ENCODE data around the gene SUCLG1. TPM values are rescaled to one million over a fixed set of nuclear protein-coding genes. Genes with fewer than 3 reads are reported as not detected.

The SUCLG1 gene
- total RNA-seq, 2 donors from 2014 or later = 58.1 to 67.8 TPM

DNA sequence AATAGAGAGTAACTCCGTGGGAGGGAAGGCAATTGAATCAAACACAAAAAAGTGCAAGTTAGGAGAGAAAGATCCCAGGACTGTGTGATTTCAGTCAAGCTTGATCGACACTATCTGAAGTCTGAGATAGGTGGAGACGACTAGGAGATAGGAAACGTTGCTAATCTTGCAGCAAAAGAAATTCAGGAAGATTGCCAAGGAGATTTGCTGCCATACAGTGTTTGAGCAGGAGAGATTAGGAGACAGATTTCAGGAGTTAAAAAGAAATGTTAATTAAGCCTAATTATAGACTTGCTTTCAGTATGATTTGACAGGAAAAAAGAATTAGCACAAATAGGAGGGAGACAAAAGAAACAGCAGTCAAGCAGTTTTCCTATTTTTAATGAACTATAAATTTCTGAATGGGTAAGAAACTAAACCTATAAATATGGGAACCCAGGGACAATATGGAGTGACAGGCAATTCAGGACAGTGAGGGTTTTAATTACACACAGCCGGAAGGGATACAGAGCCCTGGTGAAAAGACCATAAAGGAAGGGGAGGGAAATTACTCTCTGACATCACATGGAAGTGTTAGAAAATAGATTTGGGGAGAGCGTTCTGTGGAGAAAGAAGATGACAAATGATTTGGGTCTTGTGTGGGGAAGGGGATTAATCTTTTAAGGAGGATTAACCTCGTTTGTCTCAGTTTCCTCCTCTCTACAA, 72.6 kb downstream of the SUCLG1 start:
- DNase-seq (ENCODE audit: low spot score) = no peak
- H3K9me3 Mint-ChIP-seq = no peaks in the 10 kb centered on the region
- no peak overlapping the region for H3K27ac Mint-ChIP-seq
- peaks cover 21 to 50% of the 10 kb centered on the region in 2 donors for H3K27me3 Mint-ChIP-seq
- H3K4me1 Mint-ChIP-seq (ENCODE audit: low read depth in 2 of 2) = no peaks in the 10 kb centered on the region
- ATAC-seq = no peak
- H3K4me3 Mint-ChIP-seq = no peak overlapping the region
- H3K36me3 Mint-ChIP-seq = no peaks in the 10 kb centered on the region

DNA sequence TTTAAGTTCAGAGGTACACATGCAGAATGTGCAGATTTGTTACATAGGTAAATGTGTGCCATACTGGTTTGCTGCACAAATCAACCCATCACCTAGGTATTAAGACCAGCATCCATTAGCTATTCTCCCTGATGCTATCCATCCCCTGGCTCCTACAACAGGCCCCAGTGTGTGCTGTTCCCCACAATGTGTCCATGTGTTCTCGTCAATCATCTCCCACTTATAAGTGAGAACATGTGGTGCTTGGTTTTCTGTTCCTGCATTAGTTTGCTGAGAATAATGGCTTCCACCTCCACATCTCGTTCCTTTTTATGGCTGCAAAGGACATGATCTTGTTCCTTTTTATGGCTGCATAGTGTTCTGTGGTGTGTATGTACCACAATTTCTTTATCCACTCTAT, 75.8 kb downstream of the SUCLG1 start:
- DNase-seq (ENCODE audit: low spot score) (no peak), ATAC-seq (no peak)
- Mint-ChIP-seq H3K4me1 (ENCODE audit: low read depth in 2 of 2) (no peaks in the 10 kb centered on the region), H3K4me3 (no peak overlapping the region), H3K27ac (no peak overlapping the region), H3K36me3 (no peaks in the 10 kb centered on the region), H3K27me3 (peaks cover 27 to 50% of the 10 kb centered on the region in 2 donors), H3K9me3 (no peaks in the 10 kb centered on the region)

DNA sequence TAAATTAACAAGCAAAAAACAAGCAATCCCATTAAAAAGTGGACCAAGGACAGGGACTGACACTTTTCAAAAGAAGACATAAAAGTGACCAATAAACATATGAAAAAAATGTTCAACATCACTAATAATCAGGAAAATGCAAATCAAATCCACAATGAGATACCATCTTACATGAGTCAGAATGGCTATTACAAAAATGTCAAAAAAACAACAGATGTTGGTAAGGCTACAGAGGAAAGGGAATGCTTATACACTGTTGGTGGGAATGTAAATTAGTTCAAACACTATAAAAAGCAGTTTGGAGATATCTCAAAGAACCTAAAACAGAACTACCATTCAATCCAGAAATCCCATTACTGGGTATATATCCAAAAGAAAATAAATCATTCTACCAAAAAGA, 78.2 kb downstream of the SUCLG1 start:
- Mint-ChIP-seq H3K36me3 (no peaks in the 10 kb centered on the region), H3K27ac (no peak overlapping the region), H3K4me1 (ENCODE audit: low read depth in 2 of 2) (no peaks in the 10 kb centered on the region), H3K4me3 (no peak overlapping the region), H3K27me3 (peaks cover 22 to 30% of the 10 kb centered on the region in 2 donors), H3K9me3 (no peaks in the 10 kb centered on the region)
- no peak for ATAC-seq
- no peak for DNase-seq (ENCODE audit: low spot score)

DNA sequence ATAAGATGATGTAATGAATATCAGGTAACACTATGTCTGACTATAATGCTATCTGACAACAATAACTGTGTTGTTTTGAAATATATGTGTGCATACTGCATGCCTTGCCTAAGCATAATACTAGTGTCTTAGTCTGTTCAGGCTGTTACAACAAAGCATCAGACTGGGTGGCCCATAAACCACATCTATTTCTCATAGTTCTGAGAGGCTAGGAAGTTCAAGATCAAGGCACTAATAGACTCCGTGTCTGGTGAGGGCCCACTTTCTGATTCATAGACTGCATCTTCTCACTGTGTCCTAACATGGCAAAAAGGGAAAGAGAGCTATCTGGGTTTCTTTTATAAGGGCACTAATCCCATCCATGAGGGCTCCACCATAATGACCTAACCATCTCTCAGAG, 80.1 kb downstream of the SUCLG1 start:
- no peak for DNase-seq (ENCODE audit: low spot score)
- no peak for ATAC-seq
- Mint-ChIP-seq H3K4me3 (no peak overlapping the region), H3K4me1 (ENCODE audit: low read depth in 2 of 2) (no peaks in the 10 kb centered on the region), H3K9me3 (no peaks in the 10 kb centered on the region), H3K27ac (no peak overlapping the region), H3K36me3 (no peaks in the 10 kb centered on the region), H3K27me3 (peaks cover 18 to 20% of the 10 kb centered on the region in 2 donors)

DNA sequence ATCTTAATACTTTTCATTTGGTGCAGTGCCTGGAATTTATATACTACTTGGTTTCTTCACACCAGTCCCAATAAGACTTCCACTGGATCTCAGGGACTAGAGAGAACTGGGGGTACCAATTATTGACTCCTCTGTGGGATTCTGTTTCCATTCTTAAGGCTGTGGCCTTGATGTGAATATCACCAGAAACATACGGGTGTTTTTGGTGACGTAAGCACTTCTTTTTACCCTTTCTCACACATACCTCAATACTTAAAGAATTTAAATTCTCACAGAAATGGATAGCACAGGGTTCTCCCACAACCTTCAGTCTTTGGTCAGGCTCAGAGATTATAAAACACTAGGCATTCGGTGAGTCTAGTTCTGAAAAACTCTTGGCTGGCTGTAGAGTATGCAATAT, 84.1 kb downstream of the SUCLG1 start:
- H3K27ac Mint-ChIP-seq = no peak overlapping the region
- no peaks in the 10 kb centered on the region for H3K4me1 Mint-ChIP-seq (ENCODE audit: low read depth in 2 of 2)
- peaks cover 11 to 23% of the 10 kb centered on the region in 2 donors for H3K27me3 Mint-ChIP-seq

DNA sequence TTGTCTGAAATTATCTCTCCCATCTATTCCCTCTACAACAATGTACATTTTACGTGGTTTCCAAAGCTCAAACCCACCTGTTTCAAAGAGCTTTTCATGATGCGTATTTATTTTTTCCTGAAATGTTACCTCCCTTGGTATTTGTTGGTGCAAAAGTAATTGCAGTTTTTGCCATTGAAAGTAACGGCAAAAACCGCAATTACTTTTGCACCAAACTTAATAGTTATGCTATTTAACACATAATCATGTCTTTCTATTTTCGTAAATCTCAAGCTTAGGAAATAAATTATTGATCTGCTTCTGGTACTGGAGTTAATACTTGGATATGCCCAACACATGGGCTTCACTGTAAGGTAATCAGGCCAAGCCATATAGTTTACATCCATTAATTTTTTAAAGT, 85.2 kb downstream of the SUCLG1 start:
- no peak overlapping the region for H3K4me3 Mint-ChIP-seq
- peaks cover 4% of the 10 kb centered on the region for H3K36me3 Mint-ChIP-seq
- H3K27me3 Mint-ChIP-seq = peaks cover 10 to 23% of the 10 kb centered on the region in 2 donors

More for the DNA sequence above, 84.1 kb downstream of the SUCLG1 start:
- Mint-ChIP-seq H3K9me3 (no peaks in the 10 kb centered on the region), H3K36me3 (peaks cover 4% of the 10 kb centered on the region), H3K4me3 (no peak overlapping the region)
- DNase-seq (ENCODE audit: low spot score) (no peak), ATAC-seq (no peak)

More for the DNA sequence above, 85.2 kb downstream of the SUCLG1 start:
- H3K27ac Mint-ChIP-seq = no peak overlapping the region
- ATAC-seq = no peak
- DNase-seq (ENCODE audit: low spot score) = no peak
- H3K9me3 Mint-ChIP-seq = no peaks in the 10 kb centered on the region
- H3K4me1 Mint-ChIP-seq (ENCODE audit: low read depth in 2 of 2) = no peaks in the 10 kb centered on the region

Other genes starting within 250 kb of the SUCLG1 start
- 1 to 10 TPM in 1 of 2 donors, under 1 TPM in 1; 0.48 to 1.0 TPM for gene DNAH6, start 57.2 kb upstream of the SUCLG1 start, total RNA-seq

Measured in natural killer cell treated with Interleukin-12 subunit alpha and Interleukin-12 subunit beta and Interleukin-15 and Interleukin-18, amount 100 ng/mL, for 72 hours (primary cell).